HG03060 (cell line): ENCODE data around the gene ANO3.
"Not testable (repeated sequence)": the region's sequence is repeated elsewhere in the genome, so short reads cannot be mapped to it uniquely, and the experiment has no call there.

ENCODE experiments used
- ATAC-seq: cut with Tn5 transposase; IDR thresholded peaks from one replicate; pipeline ENCODE4 v1.9.1; 2021; ENCODE audit warnings: low read depth, moderate number of reproducible peaks; ENCODE audit not compliant: unreplicated experiment

ANO3 gene

DNA sequence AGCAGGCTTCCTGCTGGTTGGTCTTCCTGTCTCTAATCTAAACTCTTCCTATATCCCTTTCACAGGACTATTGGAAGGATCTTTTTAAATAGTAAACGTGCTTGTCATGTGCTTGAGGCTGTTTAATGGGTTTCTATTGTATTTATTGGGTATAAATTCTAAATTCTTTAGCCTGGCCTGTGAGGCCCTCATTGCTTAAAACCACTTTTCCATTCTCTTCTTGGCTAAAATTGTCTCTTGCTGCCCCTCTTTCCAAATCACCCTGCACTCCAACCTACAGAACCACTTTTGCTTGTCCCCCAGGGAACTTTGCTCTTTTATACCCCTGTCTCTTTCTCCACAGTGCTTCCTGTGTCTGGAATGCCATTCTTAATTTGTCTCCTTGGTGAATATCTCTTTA is 286.5 kb downstream of the ANO3 start:
- no peak for ATAC-seq

- no peak for ATAC-seq
Measured at GRCh38 chr11:26620282-26621045, 288.5 kb downstream of the ANO3 start.

- no peak for ATAC-seq
Measured at GRCh38 chr11:26621132-26621531, 289.2 kb downstream of the ANO3 start.

- no peak for ATAC-seq
Measured at GRCh38 chr11:26622181-26622580, 290.3 kb downstream of the ANO3 start.

GRCh38 chr11:26623076-26623659 is 291.2 kb downstream of the ANO3 start:
- ATAC-seq: peak; percentile 63

DNA sequence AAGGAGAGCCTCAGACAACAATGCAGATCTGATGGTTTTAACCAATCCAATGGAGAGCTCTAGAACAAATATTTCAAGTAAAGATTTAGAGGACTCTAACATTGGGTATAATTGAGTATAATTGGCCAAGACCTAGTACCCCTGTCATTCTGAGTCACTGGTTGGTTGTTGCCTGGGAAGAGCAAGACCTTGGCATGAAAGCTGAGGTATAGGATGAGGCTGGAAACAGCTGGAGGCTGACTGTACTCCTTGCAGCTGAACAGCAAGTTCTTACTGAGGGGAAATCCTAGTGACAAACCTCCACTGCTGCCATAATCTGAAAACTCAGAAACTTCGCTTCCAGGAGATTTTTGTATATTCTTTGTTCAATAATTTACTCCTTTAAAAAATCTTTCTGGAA is 294.4 kb downstream of the ANO3 start:
- ATAC-seq: no peak

DNA sequence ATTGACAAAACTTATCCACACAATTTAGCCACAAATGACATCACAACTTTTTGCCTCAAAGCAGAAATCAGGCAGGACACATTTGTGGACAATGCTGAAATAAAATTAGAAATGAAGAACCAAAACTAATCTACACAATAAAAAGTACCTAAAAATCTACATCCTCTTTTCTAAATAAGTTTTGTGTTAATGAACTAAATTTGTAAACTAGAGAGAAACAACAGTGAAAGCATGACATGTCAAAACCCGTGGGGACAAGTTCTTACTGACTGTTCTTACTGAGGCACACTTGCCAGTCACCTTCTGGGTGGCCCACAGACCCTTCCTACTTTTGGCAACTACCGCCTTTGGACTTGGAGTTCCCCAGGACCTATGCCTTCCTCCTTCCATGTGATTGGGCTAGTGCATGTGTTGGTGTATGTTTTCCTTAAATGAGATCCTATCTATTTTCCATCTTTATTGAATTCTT is 300.8 kb downstream of the ANO3 start:
- ATAC-seq: peak; percentile 80

DNA sequence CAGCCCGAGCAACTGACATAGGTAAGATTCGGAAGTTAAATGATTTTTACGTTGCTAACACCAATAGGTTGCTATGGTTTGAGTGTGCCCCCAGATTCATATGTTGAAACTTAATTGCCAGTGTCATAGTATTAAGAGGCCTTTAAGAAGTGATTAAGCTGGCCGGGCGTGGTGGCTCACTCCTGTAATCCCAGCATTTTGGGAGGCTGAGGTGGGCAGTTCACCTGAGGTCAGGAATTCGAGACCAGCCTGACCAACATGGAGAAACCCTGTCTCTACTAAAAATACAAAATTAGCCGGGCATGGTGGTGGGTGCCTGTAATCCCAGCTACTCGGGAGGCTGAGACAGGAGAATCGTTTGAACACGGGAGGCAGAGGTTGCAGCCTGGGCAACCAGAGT is 311.4 kb downstream of the ANO3 start:
- not testable (repeated sequence) for ATAC-seq

- peak; percentile 79 for ATAC-seq
Measured at GRCh38 chr11:26649884-26650283, 318.0 kb downstream of the ANO3 start.

GRCh38 chr11:26651916-26652315 is 320.0 kb downstream of the ANO3 start:
- no peak for ATAC-seq

DNA sequence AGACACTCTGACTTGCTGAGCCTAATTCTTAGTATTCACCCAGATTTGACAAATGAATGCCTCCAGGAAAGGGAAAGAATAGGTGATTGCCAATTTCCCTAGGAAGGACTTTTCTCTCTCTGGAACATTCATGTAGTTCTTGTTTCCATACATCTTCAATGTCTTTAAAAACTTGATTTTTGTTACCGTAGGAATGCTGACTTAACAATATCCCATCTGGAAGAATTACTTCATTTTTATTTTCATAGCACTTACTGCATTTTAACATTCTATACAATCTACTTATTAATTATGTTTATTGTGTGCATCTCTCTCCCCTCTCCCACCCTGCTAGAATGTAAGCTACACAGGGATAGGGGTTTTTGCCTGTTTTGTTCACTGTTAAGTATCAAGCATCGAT is 323.4 kb downstream of the ANO3 start:
- no peak for ATAC-seq

GRCh38 chr11:26662916-26663315 is 331.0 kb downstream of the ANO3 start:
- no peak for ATAC-seq

DNA sequence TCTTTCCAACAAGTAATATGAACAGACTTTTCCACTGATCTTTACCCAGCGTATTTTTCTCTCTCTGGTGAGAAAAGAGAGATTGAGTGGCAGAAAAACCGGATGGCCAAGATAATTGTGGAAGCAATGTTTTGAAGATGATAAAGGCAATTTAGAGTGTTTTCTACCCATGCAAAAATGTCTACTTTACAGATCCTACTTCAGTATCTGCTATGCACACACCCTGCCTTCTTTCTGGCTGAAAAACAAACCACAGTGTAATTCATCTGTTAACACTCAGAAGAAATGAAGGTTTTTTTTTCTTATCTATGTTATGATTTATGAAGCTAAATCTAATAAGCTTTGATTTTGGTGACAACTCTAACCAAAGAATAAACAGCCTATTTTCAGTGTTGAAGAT is 333.1 kb downstream of the ANO3 start:
- no peak for ATAC-seq

DNA sequence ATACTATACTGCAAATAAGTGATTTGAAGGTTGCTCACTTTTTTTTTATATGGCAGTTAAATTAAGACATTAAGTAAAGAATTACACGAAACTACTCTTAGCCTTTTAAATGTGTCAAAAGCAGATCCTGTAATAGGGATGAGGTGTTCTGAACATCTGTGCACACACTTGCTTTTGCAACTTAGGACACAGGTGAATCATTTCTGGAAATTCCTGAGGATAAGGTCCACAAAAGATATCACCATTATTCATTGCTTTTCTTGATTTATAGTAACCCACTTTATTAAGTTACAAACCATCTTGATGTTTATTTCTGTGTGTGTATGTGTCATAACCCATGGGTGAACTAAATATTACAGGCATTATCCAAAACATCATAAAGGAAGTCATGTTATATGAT is 334.0 kb downstream of the ANO3 start:
- no peak for ATAC-seq

- ATAC-seq: no peak
Measured at GRCh38 chr11:26675233-26675928, 343.5 kb downstream of the ANO3 start.

DNA sequence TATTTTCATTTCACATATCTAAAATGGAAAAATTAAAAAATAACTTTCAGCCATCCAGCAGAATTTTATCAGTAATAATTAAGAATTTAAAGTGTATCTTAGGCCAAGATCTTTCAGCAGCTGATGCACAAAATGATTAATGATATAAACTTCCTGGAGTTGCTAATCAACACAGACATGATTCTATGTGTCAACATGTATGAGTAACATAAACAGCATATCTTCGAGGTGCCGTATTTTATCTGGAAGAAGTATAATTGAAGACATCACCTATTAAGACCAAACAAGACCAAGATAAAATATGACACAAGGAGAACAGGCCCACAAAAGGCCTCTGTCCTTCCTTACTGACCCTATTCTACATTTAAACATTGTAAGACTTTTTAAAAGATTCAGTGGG is 344.7 kb downstream of the ANO3 start:
- no peak for ATAC-seq

DNA sequence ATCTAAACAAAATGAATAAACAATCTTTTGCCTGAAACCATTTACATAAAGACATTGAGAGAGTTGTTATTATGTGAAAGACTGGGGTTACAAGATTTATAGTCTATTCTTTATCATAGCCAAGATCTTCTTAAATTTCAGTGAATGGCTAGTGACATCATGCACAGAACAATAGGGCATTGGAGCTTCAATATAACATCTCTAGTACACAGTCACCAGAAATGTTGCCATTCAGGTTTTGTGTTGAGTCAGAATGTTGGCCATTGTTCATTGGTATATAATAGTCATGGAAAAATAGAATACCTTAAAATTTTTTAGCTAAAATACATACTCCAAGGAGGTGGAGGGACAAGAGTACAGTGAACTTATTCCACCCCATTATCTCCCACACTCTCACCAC is 345.6 kb downstream of the ANO3 start:
- ATAC-seq: no peak

DNA sequence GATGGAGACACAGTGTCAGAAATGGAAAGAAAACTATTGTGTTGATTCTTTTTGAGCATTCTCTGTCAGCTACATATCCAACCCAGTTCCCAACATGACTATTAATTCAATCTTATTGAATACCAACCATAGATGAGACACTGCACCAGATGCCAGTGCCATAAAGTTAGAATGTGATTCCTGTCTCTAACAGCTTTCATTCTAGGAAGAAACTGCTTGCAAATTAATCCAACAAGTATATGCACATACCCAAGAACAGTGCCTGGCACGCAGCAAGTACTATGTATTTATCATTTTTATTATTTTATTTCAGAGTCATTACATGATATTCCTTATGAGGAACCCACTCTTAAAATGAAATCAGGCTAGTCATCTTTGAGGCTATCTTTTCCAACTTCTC is 355.4 kb downstream of the ANO3 start:
- no peak for ATAC-seq

GRCh38 chr11:26688701-26689100 is 356.8 kb downstream of the ANO3 start:
- ATAC-seq: no peak

- ATAC-seq: no peak
Measured at GRCh38 chr11:26696330-26696729, 364.4 kb downstream of the ANO3 start.

GRCh38 chr11:26698224-26698623 is 366.3 kb downstream of the ANO3 start:
- no peak for ATAC-seq
